SJSA1 (cell line): ENCODE results near the gene RYR3. TPM values are rescaled to one million over a fixed set of nuclear protein-coding genes. Genes with fewer than 3 reads are reported as not detected.
A peak's percentile ranks its signal among the peaks of the same experiment; 100 is the strongest.

Experiments used
- DNase-seq, 2 experiments: peaks; one replicate each; pipeline ENCODE4 v3.0.0-alpha.2; 2015 to 2020; ENCODE audit warnings: low spot score in 2 of 2, low read depth in 1 of 2
- H3K27ac ChIP-seq: fragments of 250-450 bp; sonication (Bioruptor Pico); 2 replicates; pipeline ENCODE4 v1.5.1; 2020; ENCODE audit warnings: mild to moderate bottlenecking, moderate library complexity
- H3K27me3 ChIP-seq: fragments of 250-450 bp; sonication (Bioruptor Pico); replicated peaks from 2 replicates; pipeline ENCODE4 v1.5.1; 2020; ENCODE audit warnings: mild to moderate bottlenecking, moderate library complexity
- H3K36me3 ChIP-seq: fragments of 250-450 bp; sonication (Bioruptor Pico); 2 replicates; pipeline ENCODE4 v1.5.1; 2020; ENCODE audit warnings: mild to moderate bottlenecking
- H3K4me1 ChIP-seq: fragments of 250-450 bp; sonication (Bioruptor Pico); replicated peaks from 2 replicates; pipeline ENCODE4 v1.6.1; 2021; ENCODE audit warnings: mild to moderate bottlenecking
- H3K4me3 ChIP-seq: fragments of 250-450 bp; sonication (Bioruptor Pico); 2 replicates; pipeline ENCODE4 v1.5.1; 2020; ENCODE audit warnings: mild to moderate bottlenecking
- H3K9me3 ChIP-seq: fragments of 250-450 bp; sonication (Bioruptor Pico); replicated peaks from 2 replicates; pipeline ENCODE4 v1.5.1; 2020; ENCODE audit warnings: mild to moderate bottlenecking
- total RNA-seq: library from RNA; depleted of rRNA; stranded (reverse); fragments of >200 nt; shearing (Covaris generic); gene quantifications from 2 replicates; pipeline ENCODE4 v1.2.3, GENCODE V29; 2014

The RYR3 gene
- total RNA-seq, 1 experiment from 2014 or later, result 10.3 TPM

GRCh38 chr15:33693166-33693800, 382.5 kb downstream of the RYR3 start:
- Histone ChIP-seq H3K27me3 (peaks cover 24% of the 10 kb centered on the region), H3K4me3 (no peak overlapping the region), H3K36me3 (no peaks in the 10 kb centered on the region), H3K9me3 (no peaks in the 10 kb centered on the region), H3K27ac (no peak overlapping the region), H3K4me1 (no peaks in the 10 kb centered on the region)
- no peak for DNase-seq

DNA sequence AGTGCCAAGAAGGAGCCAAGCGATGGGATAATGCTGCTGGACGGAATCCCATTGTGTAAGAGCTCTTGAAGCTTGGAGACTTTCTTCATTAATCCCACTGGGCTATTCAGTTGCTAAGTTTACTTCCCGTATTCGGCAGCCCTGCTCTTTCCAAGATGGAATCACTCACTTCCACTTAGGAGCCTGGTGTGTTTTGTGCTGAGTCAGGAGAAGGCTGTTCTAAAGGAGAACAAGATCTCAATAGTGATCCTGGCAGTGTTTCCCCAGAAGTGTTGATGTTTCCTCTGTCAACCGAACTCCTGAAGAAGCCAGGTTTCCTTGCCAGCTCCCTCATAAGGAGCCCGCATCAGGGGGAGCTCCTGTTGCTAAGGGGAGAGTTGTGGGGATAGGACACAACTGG, 387.4 kb downstream of the RYR3 start:
- Histone ChIP-seq H3K4me1 (peaks cover 4% of the 10 kb centered on the region; the same call in 1 of the 2 replicates), H3K27ac (no peak overlapping the region), H3K9me3 (no peaks in the 10 kb centered on the region), H3K27me3 (peaks cover 18% of the 10 kb centered on the region), H3K4me3 (no peak overlapping the region), H3K36me3 (no peaks in the 10 kb centered on the region)
- DNase-seq, result no peak

- H3K9me3 ChIP-seq, result no peaks in the 10 kb centered on the region
- H3K36me3 ChIP-seq, result no peaks in the 10 kb centered on the region
- no peak overlapping the region for H3K27ac ChIP-seq
Observed at GRCh38 chr15:33699145-33699544, 388.4 kb downstream of the RYR3 start.

DNA sequence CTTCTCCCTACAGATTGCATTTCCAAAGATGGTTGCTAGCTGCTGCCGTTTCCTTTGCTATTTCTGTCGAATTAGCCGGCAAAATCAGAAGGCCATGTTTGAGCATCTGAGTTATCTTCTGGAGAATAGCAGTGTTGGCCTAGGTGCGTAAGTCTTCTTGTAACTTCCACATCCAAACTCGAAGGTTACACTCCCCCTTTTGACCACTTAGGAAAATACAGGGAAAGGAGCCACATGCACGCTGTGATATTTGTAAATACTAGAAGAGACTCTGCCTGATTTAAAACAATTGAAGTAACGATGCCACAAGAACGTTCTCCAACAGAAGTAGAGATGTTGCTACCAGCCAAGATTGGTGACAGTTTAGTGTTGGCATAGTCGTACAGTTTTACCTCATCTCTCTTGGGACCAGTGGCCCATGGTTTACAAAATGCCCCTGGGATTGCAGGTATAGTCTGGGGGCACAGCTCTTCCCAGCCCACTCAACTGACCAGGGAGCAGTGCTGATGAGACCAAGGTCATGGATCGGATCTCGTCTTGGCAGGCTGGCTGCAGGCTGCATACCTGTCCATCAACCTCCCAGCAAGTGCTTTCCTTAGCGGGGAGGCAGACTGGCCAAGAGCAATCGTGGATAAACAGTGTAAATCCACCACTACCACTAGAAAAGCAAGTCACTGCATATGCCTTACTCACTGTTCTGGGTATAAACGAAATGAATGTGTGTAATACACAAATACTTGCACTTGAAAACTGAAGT, 389.1 kb downstream of the RYR3 start:
- no peak overlapping the region for H3K4me3 ChIP-seq
- H3K36me3 ChIP-seq, result no peaks in the 10 kb centered on the region
- DNase-seq, result no peak
- H3K4me1 ChIP-seq, result peaks cover 4% of the 10 kb centered on the region; the same call in 1 of the 2 replicates
- peaks cover 12% of the 10 kb centered on the region for H3K27me3 ChIP-seq
- H3K9me3 ChIP-seq, result no peaks in the 10 kb centered on the region
- H3K27ac ChIP-seq, result no peak overlapping the region

More at GRCh38 chr15:33699145-33699544, 388.4 kb downstream of the RYR3 start:
- H3K4me1 ChIP-seq, result peaks cover 4% of the 10 kb centered on the region; the same call in 1 of the 2 replicates
- DNase-seq, result no peak
- H3K27me3 ChIP-seq, result peaks cover 14% of the 10 kb centered on the region
- H3K4me3 ChIP-seq, result no peak overlapping the region

GRCh38 chr15:33700695-33701303, 390.0 kb downstream of the RYR3 start:
- peaks cover 10% of the 10 kb centered on the region for H3K27me3 ChIP-seq
- H3K27ac ChIP-seq, result no peak overlapping the region
- no peaks in the 10 kb centered on the region for H3K36me3 ChIP-seq
- no peak overlapping the region for H3K4me3 ChIP-seq
- peaks cover 4% of the 10 kb centered on the region; the same call in 1 of the 2 replicates for H3K4me1 ChIP-seq
- peak; percentile 58 to 66 for DNase-seq
- no peaks in the 10 kb centered on the region for H3K9me3 ChIP-seq

- no peaks in the 10 kb centered on the region for H3K9me3 ChIP-seq
- H3K36me3 ChIP-seq, result no peaks in the 10 kb centered on the region
- H3K4me1 ChIP-seq, result peaks cover 4% of the 10 kb centered on the region; the same call in 1 of the 2 replicates
- DNase-seq, result no peak
- H3K27ac ChIP-seq, result no peak overlapping the region
- H3K27me3 ChIP-seq, result peaks cover 13% of the 10 kb centered on the region
- no peak overlapping the region for H3K4me3 ChIP-seq
Observed at GRCh38 chr15:33701304-33701696, 390.5 kb downstream of the RYR3 start.

DNA sequence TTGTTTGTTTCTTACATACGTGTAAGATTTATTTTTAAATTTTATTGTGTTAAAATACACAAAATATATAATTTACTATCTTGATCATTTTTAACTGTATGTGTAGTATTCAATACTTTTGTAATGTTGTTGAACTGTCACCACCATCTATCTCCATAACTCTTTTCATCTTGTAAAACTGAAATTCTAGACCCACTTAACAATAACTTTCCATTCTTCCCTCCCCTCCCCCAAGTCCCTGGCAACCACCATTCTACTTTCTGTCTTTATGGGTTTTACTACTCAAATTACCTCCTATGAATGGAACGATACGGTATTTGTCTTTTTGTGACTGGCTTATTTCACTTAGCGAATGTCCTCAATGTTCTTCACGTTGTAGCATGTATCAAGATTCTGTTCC, 395.4 kb downstream of the RYR3 start:
- Histone ChIP-seq H3K4me3 (no peak overlapping the region), H3K9me3 (no peaks in the 10 kb centered on the region), H3K27ac (no peak overlapping the region), H3K27me3 (0 out of 2 replicates have a peak, but pooled peaks cover 3% of the 10 kb centered on the region), H3K36me3 (no peaks in the 10 kb centered on the region), H3K4me1 (no peaks in the 10 kb centered on the region)
- DNase-seq, result no peak

- Histone ChIP-seq H3K4me3 (no peak overlapping the region), H3K9me3 (no peaks in the 10 kb centered on the region), H3K4me1 (no peaks in the 10 kb centered on the region), H3K27me3 (0 out of 2 replicates have a peak, but pooled peaks cover 3% of the 10 kb centered on the region), H3K27ac (no peak overlapping the region), H3K36me3 (no peaks in the 10 kb centered on the region)
- no peak for DNase-seq
Observed at GRCh38 chr15:33710748-33711147, 400.0 kb downstream of the RYR3 start.

DNA sequence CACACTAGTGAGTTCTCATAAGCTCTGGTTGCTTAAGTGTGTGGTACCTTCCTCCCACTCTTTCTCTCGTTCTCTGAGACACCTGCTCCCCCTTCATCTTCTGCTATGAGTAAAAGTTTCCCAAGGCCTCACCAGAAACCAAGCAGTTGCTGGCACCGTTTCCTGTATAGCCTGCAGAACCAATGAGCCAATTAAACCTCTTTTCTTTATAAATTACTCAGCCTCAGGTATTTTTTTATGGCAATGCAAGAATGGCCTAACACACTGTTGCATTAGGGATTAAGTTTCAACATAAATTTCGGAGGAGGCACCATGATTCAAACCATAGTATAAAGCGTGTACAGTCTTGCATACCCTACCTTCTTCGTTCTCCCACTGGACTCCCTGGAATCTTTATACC, 405.3 kb downstream of the RYR3 start:
- Histone ChIP-seq H3K27ac (no peak overlapping the region), H3K4me3 (no peak overlapping the region), H3K4me1 (peaks cover 5% of the 10 kb centered on the region), H3K27me3 (no peaks in the 10 kb centered on the region), H3K36me3 (no peaks in the 10 kb centered on the region), H3K9me3 (no peaks in the 10 kb centered on the region)
- DNase-seq, result no peak

DNA sequence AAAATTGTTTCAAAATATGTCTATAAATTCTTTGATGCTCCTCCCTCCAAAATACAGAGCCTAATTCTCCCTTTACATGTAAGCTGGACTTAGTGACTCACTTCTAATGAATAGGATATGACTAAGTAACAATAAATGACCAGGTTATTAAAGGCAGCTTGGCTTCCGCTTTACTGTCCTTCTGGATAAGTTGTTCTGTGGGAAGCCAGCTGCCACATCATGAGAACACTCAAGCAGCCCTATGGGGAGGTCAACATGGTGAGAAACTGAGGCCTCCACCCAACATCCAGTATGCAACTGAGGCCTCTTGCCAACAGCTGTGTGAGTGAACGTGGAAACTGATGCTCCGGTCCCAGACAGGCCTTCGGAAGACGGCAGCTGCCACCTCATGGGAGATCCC, 410.2 kb downstream of the RYR3 start:
- Histone ChIP-seq H3K27me3 (no peaks in the 10 kb centered on the region), H3K4me1 (peaks cover 17% of the 10 kb centered on the region), H3K4me3 (no peak overlapping the region), H3K36me3 (no peaks in the 10 kb centered on the region), H3K9me3 (no peaks in the 10 kb centered on the region), H3K27ac (no peak overlapping the region)
- DNase-seq, result peak in 1 of 2 experiments; percentile 25

DNA sequence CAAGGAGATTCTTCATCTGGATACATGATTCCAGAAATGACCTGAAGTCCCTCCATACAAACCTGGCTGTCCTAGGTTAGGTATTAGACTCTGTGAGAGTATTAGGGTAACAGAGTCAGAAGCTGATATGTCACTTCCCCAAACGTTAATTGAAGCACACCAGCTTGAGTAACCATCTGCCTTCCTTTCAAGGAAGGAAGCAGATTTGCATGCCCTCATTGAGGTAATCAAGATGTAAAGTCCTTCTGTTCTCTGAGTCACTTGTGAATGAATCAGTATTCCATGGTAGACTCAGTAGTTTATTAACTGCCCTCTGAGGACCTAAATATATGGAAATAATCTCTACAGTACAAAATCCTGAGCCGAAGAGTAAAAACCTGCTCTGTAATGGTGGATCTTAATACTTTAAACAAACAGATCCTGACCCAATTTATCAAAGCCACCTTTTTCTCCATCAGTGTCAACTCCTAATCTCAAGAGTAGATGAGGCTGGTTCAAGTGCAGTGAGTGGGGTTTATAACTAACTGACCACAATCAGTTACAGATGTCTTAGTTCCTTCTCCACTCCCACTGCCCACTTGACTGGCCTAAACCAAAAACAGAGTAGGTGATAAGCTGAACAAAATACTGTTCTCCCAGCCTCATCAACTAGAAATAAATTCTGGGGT, 411.4 kb downstream of the RYR3 start:
- DNase-seq, result no peak
- H3K27me3 ChIP-seq, result no peaks in the 10 kb centered on the region
- no peaks in the 10 kb centered on the region for H3K9me3 ChIP-seq
- H3K27ac ChIP-seq, result no peak overlapping the region
- H3K4me3 ChIP-seq, result no peak overlapping the region
- peaks cover 17% of the 10 kb centered on the region for H3K4me1 ChIP-seq
- no peaks in the 10 kb centered on the region for H3K36me3 ChIP-seq

- Histone ChIP-seq H3K4me3 (no peak overlapping the region), H3K4me1 (peaks cover 17% of the 10 kb centered on the region), H3K36me3 (no peaks in the 10 kb centered on the region), H3K27ac (no peak overlapping the region), H3K27me3 (no peaks in the 10 kb centered on the region), H3K9me3 (no peaks in the 10 kb centered on the region)
- DNase-seq, result no peak
Observed at GRCh38 chr15:33722673-33723015, 411.9 kb downstream of the RYR3 start.

GRCh38 chr15:33724321-33725036, 413.7 kb downstream of the RYR3 start:
- Histone ChIP-seq H3K9me3 (no peaks in the 10 kb centered on the region), H3K4me1 (peaks cover 17% of the 10 kb centered on the region), H3K27me3 (no peaks in the 10 kb centered on the region), H3K4me3 (no peak overlapping the region), H3K36me3 (no peaks in the 10 kb centered on the region), H3K27ac (no peak overlapping the region)
- DNase-seq, result no peak
